ENCODE results near the gene INO80C. TPM values are rescaled to one million over a fixed set of nuclear protein-coding genes. Genes with fewer than 3 reads are reported as not detected.
A peak's percentile ranks its signal among the peaks of the same experiment; 100 is the strongest.

INO80C gene
- total RNA-seq, 4 donors from 2014 or later = 10.0 to 19.8 (median 15.2) TPM

DNA sequence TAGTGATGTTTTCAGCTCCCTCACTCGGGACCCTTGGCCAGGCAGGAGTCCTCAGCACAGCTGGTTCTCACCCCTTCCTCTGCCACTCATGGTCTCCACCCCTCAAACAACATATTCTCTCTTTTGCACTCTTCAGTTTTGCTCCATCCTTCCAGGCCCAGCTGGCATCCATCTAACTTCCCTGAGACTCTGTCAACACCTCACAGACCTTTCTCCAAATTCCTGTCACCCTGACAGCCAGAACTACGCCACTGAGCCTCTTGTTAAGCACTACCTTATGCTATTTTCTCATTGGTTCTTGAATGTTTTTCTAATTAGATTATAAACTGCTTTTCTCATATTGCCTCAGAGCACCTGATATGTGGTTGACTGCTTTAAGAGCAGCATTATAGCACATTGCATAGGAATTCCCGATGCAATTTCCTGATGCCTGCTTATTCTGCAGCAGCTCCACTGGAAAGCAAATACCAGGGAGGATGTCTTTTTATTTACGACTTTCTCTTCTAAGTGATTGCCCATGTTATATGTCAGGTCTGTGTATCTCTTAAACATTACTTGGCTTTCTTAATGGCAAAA is 12.4 kb upstream of the INO80C start:
- 59 to 67% methylated on average over 4 of the region's 4 CpGs for WGBS, 2 donors
- DNase-seq (ENCODE audit: low spot score in 2 of 2) = peak; percentile 5 to 21
- TF ChIP-seq, protein P1, sequence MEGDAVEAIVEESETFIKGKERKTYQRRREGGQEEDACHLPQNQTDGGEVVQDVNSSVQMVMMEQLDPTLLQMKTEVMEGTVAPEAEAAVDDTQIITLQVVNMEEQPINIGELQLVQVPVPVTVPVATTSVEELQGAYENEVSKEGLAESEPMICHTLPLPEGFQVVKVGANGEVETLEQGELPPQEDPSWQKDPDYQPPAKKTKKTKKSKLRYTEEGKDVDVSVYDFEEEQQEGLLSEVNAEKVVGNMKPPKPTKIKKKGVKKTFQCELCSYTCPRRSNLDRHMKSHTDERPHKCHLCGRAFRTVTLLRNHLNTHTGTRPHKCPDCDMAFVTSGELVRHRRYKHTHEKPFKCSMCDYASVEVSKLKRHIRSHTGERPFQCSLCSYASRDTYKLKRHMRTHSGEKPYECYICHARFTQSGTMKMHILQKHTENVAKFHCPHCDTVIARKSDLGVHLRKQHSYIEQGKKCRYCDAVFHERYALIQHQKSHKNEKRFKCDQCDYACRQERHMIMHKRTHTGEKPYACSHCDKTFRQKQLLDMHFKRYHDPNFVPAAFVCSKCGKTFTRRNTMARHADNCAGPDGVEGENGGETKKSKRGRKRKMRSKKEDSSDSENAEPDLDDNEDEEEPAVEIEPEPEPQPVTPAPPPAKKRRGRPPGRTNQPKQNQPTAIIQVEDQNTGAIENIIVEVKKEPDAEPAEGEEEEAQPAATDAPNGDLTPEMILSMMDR (IDR thresholded peaks at IDR 0.05) = no peak
- TF ChIP-seq POLR2A (IDR thresholded peaks at IDR 0.05) = no peak
- intact Hi-C loops (cut with DNase I; ENCODE audit: low total_unique reads) = no loop called here
- no peak overlapping the region for H3K4me3 ChIP-seq (ENCODE audit: low read depth, poor library complexity, severe bottlenecking)

- intact Hi-C loops (cut with DNase I; ENCODE audit: low total_unique reads) = no loop called here
- H3K4me3 ChIP-seq (ENCODE audit: low read depth, poor library complexity, severe bottlenecking) = no peak overlapping the region
- WGBS, 2 donors = 82 to 87% methylated on average over 6 of the region's 6 CpGs
- TF ChIP-seq, protein P1 (IDR thresholded peaks at IDR 0.05) = no peak
- DNase-seq (ENCODE audit: low spot score in 2 of 2) = peak in 1 of 2 donors; percentile 4
These were observed 11.1 kb upstream of the INO80C start for GRCh38 chr18:35508746-35509338.

GRCh38 chr18:35508030-35508429 is 10.3 kb upstream of the INO80C start:
- 83% methylated on average over 5 of the region's 5 CpGs for whole genome bisulfite sequencing, 2 donors
- no peak for TF ChIP-seq POLR2A (IDR thresholded peaks at IDR 0.05)
- TF ChIP-seq, protein P1 (IDR thresholded peaks at IDR 0.05) = no peak
- peak in 1 of 2 donors; percentile 28 for DNase-seq (ENCODE audit: low spot score in 2 of 2)
- no peak overlapping the region for H3K4me3 ChIP-seq (ENCODE audit: low read depth, poor library complexity, severe bottlenecking)
- intact Hi-C loops (cut with DNase I; ENCODE audit: low total_unique reads) = no loop called here

DNA sequence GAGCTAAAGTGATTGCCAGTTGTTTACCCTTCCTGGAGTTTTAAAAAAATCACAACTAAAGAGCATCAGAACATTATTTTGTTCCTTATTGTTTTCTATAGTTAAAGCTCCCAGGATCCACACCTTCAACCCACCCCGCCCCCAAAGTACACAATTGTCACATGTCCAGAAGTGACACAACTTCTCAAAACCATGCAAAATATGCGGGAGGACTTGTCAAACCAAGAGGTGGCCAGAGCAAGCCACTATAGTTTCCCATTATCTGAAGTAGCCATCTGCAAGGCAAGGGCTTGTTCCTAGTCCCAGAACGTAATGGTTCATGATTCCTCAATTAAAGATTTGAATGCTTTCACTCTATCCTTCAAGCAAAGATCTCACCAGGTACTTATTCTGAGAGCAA is 9.9 kb upstream of the INO80C start:
- intact Hi-C loops (cut with DNase I; ENCODE audit: low total_unique reads) = no loop called here
- no peak overlapping the region for H3K4me3 ChIP-seq (ENCODE audit: low read depth, poor library complexity, severe bottlenecking)
- peak in 1 of 2 donors; percentile 53 for DNase-seq (ENCODE audit: low spot score in 2 of 2)
- no peak for TF ChIP-seq POLR2A (IDR thresholded peaks at IDR 0.05)
- TF ChIP-seq, protein P1 (IDR thresholded peaks at IDR 0.05) = no peak
- WGBS, 2 donors = 87% methylated on average over 3 of the region's 3 CpGs

GRCh38 chr18:35507192-35507591 is 9.4 kb upstream of the INO80C start:
- intact Hi-C loops (cut with DNase I; ENCODE audit: low total_unique reads) = no loop called here
- DNase-seq (ENCODE audit: low spot score in 2 of 2) = peak in 1 of 2 donors; percentile 59
- TF ChIP-seq POLR2A (IDR thresholded peaks at IDR 0.05) = no peak
- TF ChIP-seq, protein P1 (IDR thresholded peaks at IDR 0.05) = no peak
- 74 to 78% methylated on average over 3 of the region's 3 CpGs for WGBS, 2 donors
- H3K4me3 ChIP-seq (ENCODE audit: low read depth, poor library complexity, severe bottlenecking) = no peak overlapping the region

Measured in lower leg skin (tissue), 4 donors.